Measurements from ENCODE around the gene TOMM70. TPM values are rescaled to one million over a fixed set of nuclear protein-coding genes. Genes with fewer than 3 reads are reported as not detected.

TOMM70 gene
- total RNA-seq, 1 donor from 2014 or later: 29.6 TPM

- Histone ChIP-seq H3K9me3 (peaks cover under 1% of the 10 kb centered on the region), H3K36me3 (no peaks in the 10 kb centered on the region), H3K4me1 (no peaks in the 10 kb centered on the region), H3K27ac (no peak overlapping the region), H3K27me3 (no peaks in the 10 kb centered on the region), H3K4me3 (no peak overlapping the region)
- TF ChIP-seq CTCF (IDR thresholded peaks at IDR 0.05): no peak
- intact Hi-C loops (cut with DNase I): no loop called here
- ATAC-seq (no peak), DNase-seq (no peak)
These were observed 16.0 kb upstream of the TOMM70 start for GRCh38 chr3:100416863-100417262.

GRCh38 chr3:100416176-100416575 is 15.3 kb upstream of the TOMM70 start:
- H3K27me3 ChIP-seq: no peaks in the 10 kb centered on the region
- no peak for TF ChIP-seq CTCF (IDR thresholded peaks at IDR 0.05)
- no peaks in the 10 kb centered on the region for H3K4me1 ChIP-seq
- no peak overlapping the region for H3K27ac ChIP-seq
- H3K4me3 ChIP-seq: no peak overlapping the region
- intact Hi-C loops (cut with DNase I): no loop called here
- H3K9me3 ChIP-seq: peaks cover 3% of the 10 kb centered on the region
- DNase-seq: no peak
- H3K36me3 ChIP-seq: no peaks in the 10 kb centered on the region
- ATAC-seq: no peak

- intact Hi-C loops (cut with DNase I): no loop called here
- H3K4me1 ChIP-seq: no peaks in the 10 kb centered on the region
- H3K27ac ChIP-seq: no peak overlapping the region
- ATAC-seq (no peak), DNase-seq (no peak)
- no peak overlapping the region for H3K4me3 ChIP-seq
- no peaks in the 10 kb centered on the region for H3K27me3 ChIP-seq
- TF ChIP-seq CTCF (IDR thresholded peaks at IDR 0.05): no peak
- H3K36me3 ChIP-seq: no peaks in the 10 kb centered on the region
- peaks cover 3% of the 10 kb centered on the region for H3K9me3 ChIP-seq
These were observed 12.7 kb upstream of the TOMM70 start for GRCh38 chr3:100413613-100414012.

- DNase-seq (no peak), ATAC-seq (no peak)
- H3K27me3 ChIP-seq: no peaks in the 10 kb centered on the region
- TF ChIP-seq CTCF (IDR thresholded peaks at IDR 0.05): no peak
- no peak overlapping the region for H3K4me3 ChIP-seq
- intact Hi-C loops (cut with DNase I): no loop called here
- H3K4me1 ChIP-seq: no peaks in the 10 kb centered on the region
- H3K27ac ChIP-seq: no peak overlapping the region
- H3K36me3 ChIP-seq: no peaks in the 10 kb centered on the region
- H3K9me3 ChIP-seq: peaks cover 3% of the 10 kb centered on the region
These were observed 12.2 kb upstream of the TOMM70 start for GRCh38 chr3:100412912-100413590.

- Histone ChIP-seq H3K27me3 (no peaks in the 10 kb centered on the region), H3K4me1 (no peaks in the 10 kb centered on the region), H3K4me3 (no peak overlapping the region), H3K9me3 (peaks cover 3% of the 10 kb centered on the region), H3K27ac (no peak overlapping the region), H3K36me3 (no peaks in the 10 kb centered on the region)
- ATAC-seq (no peak), DNase-seq (no peak)
- intact Hi-C loops (cut with DNase I): no loop called here
- TF ChIP-seq CTCF (IDR thresholded peaks at IDR 0.05): no peak
These were observed 10.4 kb upstream of the TOMM70 start for GRCh38 chr3:100411091-100411982.

All from upper lobe of right lung (tissue), 1 donor.